Measurements from ENCODE around the gene TRDMT1.

The TRDMT1 gene

DNA sequence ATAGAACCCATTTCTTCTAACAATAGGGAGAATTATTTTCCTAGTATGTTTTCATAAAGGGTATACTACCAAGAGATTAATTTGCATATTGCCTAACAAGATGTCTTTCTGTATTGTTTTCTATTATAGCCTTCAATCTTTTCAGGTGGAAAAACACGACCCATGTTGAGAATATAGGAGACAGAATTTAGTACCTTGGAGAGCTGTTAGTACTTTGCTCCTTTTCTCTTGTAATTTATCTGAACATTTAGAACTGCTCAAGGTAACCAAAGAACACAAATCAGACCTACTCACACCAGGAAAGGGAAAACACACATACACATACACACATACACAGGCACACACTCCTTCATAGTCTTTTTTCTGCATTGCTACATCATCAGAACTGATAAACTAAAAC lies 7.8 kb upstream of the TRDMT1 start:
- DNase-seq: no peak

- no peak for DNase-seq
Observed at GRCh38 chr10:17208476-17208875, 7.0 kb upstream of the TRDMT1 start.

DNA sequence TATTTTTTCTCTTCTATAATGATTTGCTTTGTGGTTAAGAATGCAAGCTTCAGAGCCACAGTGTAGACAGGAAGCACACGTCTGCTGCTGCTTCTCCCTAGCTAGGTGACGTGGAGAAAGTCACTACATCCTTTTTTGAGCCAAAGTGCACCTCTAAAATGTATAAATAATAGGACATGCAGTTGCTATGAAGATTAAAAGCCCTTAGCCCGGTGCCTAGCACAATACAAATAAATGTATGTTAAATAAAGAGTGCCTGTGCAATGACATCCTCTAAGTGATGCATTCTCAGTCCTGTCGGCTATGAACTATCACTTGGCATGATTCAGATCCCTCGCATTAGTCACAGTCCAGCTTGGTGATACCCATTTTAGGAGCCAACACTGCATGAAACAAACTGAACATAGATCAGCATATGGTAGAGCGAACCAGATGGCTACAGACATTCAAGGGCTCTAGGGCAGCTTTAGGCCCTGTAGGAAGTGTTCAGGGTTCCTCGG lies 4.8 kb upstream of the TRDMT1 start:
- DNase-seq: no peak

DNA sequence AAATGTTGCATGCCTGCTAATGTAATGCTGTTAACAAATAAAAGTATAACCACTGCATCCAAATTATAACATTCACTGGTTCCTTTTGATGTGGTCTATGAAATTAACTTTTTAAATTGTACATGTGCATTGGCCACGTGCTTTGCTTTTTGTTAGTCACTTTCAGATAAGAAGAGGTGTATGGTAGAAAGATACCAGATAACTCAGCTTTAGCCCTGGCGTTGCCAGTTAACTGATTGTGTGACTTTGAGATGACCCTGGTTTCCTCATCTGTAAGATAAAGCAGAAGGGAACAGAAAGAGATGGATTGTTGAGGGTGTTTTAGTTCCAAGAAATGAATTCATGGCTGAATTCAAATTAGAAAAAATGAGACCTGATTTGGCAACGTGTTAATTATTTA lies 1.9 kb upstream of the TRDMT1 start:
- no peak for DNase-seq

- no peak for DNase-seq
Observed at GRCh38 chr10:17202999-17203398, 1.5 kb upstream of the TRDMT1 start.

DNA sequence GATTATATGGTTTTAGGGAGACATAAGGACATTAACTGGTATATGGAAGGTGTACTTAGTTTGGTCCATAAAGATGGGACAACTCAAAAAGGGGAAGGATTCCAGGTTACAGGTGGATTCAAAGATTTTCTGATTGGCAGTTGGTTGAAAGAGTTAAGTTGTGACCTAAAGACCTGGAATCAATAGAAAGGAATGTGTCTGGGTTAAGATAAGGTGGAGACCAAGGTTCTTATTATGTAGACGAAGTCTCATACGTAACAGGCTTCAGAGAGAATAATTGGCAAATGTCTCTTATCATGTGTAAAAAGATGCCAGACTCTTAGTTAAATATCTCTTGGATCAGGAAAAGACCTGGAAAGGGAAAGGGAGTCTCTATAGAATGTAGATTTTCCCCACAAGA lies 1.0 kb upstream of the TRDMT1 start:
- no peak for DNase-seq

- no peak for DNase-seq
Observed at GRCh38 chr10:17201794-17202116, 283 bp upstream of the TRDMT1 start.

GRCh38 chr10:17200001-17200911 lies 1.2 kb downstream of the TRDMT1 start:
- no peak for DNase-seq

DNA sequence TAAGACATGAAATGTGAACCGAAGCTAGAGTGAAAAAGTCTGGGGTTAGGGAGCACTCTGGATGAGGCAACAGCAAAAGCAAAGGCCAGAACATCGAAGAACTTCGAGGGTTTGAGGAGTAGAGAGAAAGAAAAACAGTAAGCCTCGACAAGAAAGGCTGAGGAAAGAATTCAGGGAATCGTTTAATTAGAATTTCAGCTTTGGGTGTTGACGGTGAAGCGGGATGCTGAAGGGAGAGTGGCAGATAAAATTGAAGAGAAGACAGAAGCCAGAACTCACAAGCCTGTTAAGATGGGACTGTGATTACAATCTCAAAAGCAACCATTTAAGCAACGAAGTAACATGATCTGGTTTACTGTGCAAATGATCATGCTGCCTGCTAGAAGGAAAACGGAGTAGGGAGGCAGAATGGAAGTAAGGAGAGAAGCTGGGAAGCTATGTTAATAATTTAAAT lies 2.1 kb downstream of the TRDMT1 start:
- DNase-seq: no peak

DNA sequence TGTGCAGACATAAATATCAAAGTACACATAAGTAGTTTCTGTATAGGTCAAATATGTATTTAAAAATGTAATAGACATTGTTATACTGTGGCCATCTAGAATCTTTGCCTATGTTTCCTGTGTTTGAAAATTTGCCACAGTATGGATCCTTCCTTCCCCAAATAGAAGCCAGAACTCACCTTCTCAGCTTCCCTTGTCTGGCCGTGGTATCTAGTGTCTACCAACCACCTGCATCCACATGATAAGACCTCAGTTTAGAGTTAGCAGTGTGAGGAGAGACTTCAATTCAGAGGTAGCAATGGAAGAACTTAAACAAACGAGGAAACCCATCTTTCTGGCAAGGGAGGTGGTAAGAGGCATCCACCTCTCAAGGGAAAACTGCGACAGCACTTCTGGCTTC lies 4.9 kb downstream of the TRDMT1 start:
- no peak for DNase-seq

DNA sequence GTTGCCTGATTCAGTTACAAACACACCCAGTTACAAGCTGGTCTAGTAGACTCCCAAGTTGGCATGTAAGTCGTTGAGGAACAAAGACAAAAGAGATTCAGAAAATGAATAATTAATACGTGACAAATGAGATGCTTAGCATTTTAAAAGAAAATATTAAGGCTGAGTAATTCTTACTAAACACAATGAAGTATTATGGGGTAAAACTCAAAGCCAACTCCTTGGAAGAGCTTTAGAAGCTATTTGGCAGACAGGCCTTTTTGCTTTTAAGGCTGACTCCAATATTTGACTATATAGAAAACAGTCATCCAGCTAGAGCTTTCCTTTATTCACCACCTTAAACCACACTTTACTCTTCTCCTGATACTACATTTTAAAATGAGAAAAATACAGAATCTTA lies 5.4 kb downstream of the TRDMT1 start:
- DNase-seq: no peak

GRCh38 chr10:17195083-17195482 lies 6.4 kb downstream of the TRDMT1 start:
- no peak for DNase-seq

DNA sequence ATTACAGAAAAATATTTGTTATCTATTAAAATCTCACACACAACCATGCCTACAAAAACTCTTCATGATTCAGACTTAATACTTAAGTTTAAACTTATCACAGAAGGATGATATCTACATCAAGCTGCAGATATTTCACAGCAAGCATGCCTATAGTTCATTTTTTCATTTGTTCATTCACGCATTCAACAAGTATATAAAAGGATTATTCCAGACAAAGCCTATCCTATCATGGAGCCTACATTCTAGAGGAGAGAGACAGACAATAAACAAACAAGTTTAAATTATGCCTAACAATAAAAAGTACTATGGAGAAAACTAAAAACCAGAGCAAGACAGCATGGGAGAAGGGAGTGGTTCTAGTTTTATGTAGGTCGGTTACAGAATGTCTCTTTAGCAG lies 10.9 kb downstream of the TRDMT1 start:
- DNase-seq: no peak

DNA sequence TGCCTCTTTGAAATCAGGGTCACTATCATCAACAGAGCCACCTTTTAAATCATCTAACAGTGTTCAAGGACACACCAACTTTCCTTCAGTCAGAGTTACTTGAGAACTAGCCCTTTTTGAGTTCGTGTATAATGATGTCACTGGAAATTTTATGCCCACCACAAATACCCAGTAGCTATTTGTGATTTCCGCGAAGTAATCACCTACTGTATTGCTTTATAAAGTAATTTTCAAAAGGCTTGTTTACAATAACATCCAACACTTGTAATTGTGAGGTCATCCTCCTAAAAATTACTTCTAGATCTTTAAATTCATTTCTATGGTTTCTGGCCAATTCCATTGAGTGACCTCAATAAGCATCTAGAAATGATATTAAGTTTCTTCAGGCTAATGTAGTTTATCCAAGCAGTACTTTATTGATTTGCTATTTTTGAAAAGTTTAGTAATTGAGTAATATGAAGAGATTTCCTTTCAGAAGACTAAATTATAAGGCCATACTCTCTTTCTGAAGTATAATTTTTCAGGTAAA lies 12.8 kb downstream of the TRDMT1 start:
- no peak for DNase-seq

- DNase-seq: no peak
Observed at GRCh38 chr10:17185873-17186272, 15.6 kb downstream of the TRDMT1 start.

DNA sequence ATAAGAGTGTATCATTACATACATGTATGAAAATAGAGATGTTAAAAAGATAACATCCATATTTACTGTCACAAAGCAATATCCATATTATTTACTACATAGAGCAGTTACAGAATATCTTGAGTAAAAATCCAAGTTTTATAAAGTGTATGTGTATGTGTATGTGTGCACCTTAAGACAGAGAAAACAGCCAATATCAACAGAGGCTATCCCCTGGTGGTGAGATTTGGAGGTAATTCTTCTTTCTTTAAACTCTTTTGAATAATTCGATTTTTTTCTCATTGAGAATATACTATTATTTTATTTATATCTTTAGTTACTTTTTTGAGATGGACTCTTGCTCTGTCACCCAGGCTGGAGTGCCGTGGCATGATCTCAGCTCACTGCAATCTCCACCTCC lies 18.4 kb downstream of the TRDMT1 start:
- DNase-seq: no peak

DNA sequence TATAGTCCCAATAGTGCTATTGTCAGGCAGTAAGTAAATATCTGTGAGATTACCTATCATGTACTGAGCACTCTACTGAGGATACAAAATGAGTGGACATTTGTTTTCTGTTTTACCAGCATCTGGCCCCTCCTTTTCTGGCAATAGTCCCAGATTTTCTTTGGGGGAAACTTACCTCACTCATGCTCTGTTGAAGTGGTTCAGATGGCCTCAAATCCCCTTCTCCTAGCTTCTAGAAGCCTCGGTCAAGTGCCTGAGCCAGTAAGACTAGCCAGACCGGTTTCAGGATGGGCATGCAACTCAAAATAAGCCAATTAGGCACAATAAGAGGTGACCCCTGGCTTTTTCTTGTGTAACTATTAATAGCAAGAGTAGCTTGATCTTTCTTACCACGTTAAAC lies 19.7 kb downstream of the TRDMT1 start:
- DNase-seq: no peak

DNA sequence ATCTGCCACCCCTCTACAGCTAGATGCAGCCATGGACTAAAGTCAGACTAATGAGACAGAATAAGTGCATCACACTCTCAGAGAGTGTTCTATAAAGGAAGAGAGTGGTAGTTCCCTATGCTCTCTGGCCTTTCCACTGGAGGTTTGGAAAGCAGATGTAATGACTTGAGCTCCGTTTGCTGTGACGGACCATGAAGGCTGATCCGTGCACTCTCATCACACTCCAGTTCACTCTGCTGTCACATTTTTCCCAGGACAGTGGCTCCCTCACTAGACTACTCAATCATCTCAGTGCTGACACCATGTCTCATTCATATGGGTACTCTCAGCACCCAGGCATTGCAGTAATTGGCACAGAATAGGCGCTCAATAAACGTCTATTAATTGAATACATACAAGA lies 20.4 kb downstream of the TRDMT1 start:
- no peak for DNase-seq

DNA sequence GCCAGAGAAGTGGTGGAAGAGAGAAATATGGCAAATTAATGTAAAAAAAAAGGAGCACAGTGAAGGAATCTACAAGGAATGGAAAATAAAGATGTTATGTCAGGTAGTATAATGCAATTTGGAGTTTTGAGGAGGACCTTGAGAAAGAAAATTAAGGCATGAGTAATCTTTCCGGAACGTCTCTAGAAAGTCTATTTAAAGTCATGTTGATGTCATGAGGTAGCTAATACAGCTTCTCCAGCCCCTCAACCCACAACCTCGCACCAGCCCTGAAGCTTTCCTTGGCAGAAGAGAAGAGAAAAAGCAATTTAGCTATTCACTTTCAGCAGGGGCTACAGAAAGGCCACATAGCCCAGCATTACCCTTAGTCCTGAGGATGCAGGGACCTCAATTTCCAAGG lies 22.5 kb downstream of the TRDMT1 start:
- no peak for DNase-seq

DNA sequence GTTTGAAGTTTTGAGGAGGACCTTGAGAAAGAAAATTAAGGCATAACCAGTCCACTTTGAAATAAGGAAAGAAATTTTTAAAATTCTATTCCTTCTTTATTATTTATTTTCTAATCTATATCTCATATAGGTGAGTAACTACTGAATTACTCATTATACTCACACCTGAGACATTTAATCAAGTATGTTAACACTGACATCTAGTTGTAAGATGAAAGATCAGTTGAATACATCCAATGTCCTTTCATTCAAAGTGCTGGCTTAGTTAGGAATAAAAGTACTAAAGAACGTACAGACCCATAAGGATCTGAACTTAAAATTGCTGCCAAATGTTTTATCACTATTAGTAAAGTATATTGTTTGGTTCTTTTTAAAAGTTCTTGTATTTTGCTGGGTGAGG lies 23.5 kb downstream of the TRDMT1 start:
- no peak for DNase-seq

- no peak for DNase-seq
Observed at GRCh38 chr10:17177014-17177413, 24.5 kb downstream of the TRDMT1 start.

DNA sequence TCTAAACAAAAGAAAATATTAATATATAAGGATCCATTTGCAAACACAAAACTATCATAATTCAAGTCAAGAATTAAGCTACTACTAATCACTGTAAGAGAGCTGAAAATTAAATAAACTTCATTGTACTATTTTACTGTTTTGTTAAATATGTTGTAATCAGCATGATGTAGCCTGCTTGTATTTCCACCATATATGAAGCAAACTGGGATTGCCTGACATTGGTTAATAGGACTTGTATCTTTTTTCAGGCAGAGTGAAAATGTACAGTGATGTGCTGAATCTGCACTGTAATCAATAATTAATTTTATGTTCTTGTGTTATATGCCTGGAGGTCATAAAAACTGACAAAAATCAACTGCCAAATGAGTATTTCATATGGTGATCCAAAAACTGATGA lies 25.4 kb downstream of the TRDMT1 start:
- no peak for DNase-seq

- DNase-seq: no peak
Observed at GRCh38 chr10:17175551-17175950, 25.9 kb downstream of the TRDMT1 start.

DNA sequence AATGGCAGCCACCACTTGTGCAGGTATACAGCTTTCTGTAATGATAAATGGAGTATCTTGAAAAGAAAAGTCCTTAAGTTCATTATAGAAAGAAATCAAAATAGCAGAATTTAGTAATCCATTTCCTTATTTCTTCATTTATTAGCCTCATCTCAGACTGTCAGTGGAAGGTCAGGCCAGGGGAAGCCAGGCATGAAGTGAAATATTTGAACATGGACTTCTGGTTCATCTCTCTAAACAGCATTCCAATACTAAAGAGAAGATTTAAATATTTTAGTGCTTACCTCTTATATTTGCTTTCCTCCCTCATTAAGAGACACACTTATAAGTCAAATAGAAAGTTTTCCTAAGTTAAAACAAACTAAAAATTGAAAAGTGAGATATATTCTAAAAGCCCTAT lies 26.8 kb downstream of the TRDMT1 start:
- no peak for DNase-seq

GRCh38 chr10:17171141-17171641 lies 30.3 kb downstream of the TRDMT1 start:
- no peak for DNase-seq
